Panc1 (cell line): ENCODE data around the gene EML5. TPM values are rescaled to one million over a fixed set of nuclear protein-coding genes. Genes with fewer than 3 reads are reported as not detected.

Source experiments
- ATAC-seq: fragments of 200-7000 bp; cut with Tn5 transposase; 2 replicates; pipeline ENCODE4 v1.9.1; 2020; ENCODE audit warnings: mild to moderate bottlenecking, moderate library complexity
- BruUV-seq: library from RNA; stranded (reverse); fragments of 400-500 nt; replicated peaks from 2 replicates; lab custom pipeline; 2021; lab: Mats Ljungman, UMichigan
- CTCF ChIA-PET: fragments of 300-600 bp; sonication (Branson Sonifier 250); formaldehyde crosslinking; loops from one replicate; lab custom pipeline; 2022; ENCODE audit warnings: antibody characterized with exemption; lab: Charles Lee
- POLR2A ChIA-PET: fragments of 300-600 bp; sonication (Branson Sonifier 250); formaldehyde crosslinking; loops from one replicate; lab custom pipeline; 2022; ENCODE audit warnings: antibody characterized with exemption; lab: Charles Lee
- DNase-seq: peaks from one replicate; pipeline ENCODE4 v3.0.0-alpha.2; 2010; ENCODE audit warnings: low read depth, low spot score
- H3K27ac ChIP-seq: 2 replicates; pipeline ENCODE4 v1.5.1; 2011; ENCODE audit warnings: mild to moderate bottlenecking, low read length, inconsistent platforms
- H3K27me3 ChIP-seq: fragments of 200-500 bp; sonication (Bioruptor generic); 2 replicates; pipeline ENCODE4 v1.6.0; 2014; ENCODE audit warnings: low read length, inconsistent platforms; ENCODE audit not compliant: control insufficient read depth, insufficient read depth
- H3K36me3 ChIP-seq: fragments of 200-500 bp; sonication (Bioruptor generic); 2 replicates; pipeline ENCODE4 v1.5.1; 2014; ENCODE audit warnings: inconsistent platforms, mild to moderate bottlenecking, low read length, moderate library complexity; ENCODE audit not compliant: control insufficient read depth, insufficient read depth
- H3K4me1 ChIP-seq: 2 replicates; pipeline ENCODE4 v1.5.1; 2011; ENCODE audit warnings: inconsistent platforms, mild to moderate bottlenecking, low read length, moderate library complexity; ENCODE audit not compliant: control insufficient read depth, insufficient read depth
- H3K4me3 ChIP-seq, 2 experiments: 2 replicates each; pipeline ENCODE4 v1.5.1; 2011 to 2012; ENCODE audit warnings: low read depth in 2 of 2, low read length in 2 of 2, mild to moderate bottlenecking in 2 of 2, inconsistent platforms in 1 of 2, moderate library complexity in 1 of 2
- H3K9me3 ChIP-seq: fragments of 200-500 bp; sonication (Bioruptor generic); 2 replicates; pipeline ENCODE4 v1.5.1; 2014; ENCODE audit warnings: low read depth, mild to moderate bottlenecking, inconsistent platforms, low read length, moderate library complexity; ENCODE audit not compliant: control insufficient read depth, insufficient read depth
- POLR2AphosphoS5 ChIP-seq: IDR thresholded peaks from 2 replicates; pipeline ENCODE4 v1.6.1; 2012; ENCODE audit warnings: mild to moderate bottlenecking, low read depth, low read length, moderate library complexity
- TCF7L2 ChIP-seq: IDR thresholded peaks from 2 replicates; pipeline ENCODE4 v1.6.1; 2011; ENCODE audit warnings: mild to moderate bottlenecking, low read depth, low read length, inconsistent platforms
- in situ Hi-C: cut with HindIII; loops from 2 replicates; pipeline ENCODE4 v1.10.0; 2016; ENCODE audit warnings: low sequenced_read_pairs, low pct_unique_long_range_greater_than_20kb
- intact Hi-C: fragments of 100-400 bp; cut with micrococcal nuclease; formaldehyde crosslinking; loops from one replicate; pipeline ENCODE4 v1.10.0; 2022; ENCODE audit not compliant: unreplicated experiment
- total RNA-seq: library from RNA; stranded (reverse); gene quantifications from one replicate; pipeline ENCODE4 v1.2.1, GENCODE V29; 2021; ENCODE audit not compliant: unreplicated experiment
- TF ChIP-seq, protein P1 (sequence below), 2 experiments: IDR thresholded peaks; 2 replicates each; pipeline ENCODE4 v1.6.1; 2011 to 2012; ENCODE audit warnings: low read depth in 2 of 2, control low read depth in 1 of 2, low read length in 1 of 2, mild to moderate bottlenecking in 1 of 2, moderate library complexity in 1 of 2; ENCODE audit not compliant: insufficient read depth in 1 of 2
- TF ChIP-seq, protein P2 (sequence below): fragments of 450-650 bp; IDR thresholded peaks from 2 replicates; pipeline ENCODE4 v1.5.1; 2017; ENCODE audit warnings: mild to moderate bottlenecking

Gene EML5
- total RNA-seq, 1 experiment from 2014 or later, result 0.10 TPM

DNA sequence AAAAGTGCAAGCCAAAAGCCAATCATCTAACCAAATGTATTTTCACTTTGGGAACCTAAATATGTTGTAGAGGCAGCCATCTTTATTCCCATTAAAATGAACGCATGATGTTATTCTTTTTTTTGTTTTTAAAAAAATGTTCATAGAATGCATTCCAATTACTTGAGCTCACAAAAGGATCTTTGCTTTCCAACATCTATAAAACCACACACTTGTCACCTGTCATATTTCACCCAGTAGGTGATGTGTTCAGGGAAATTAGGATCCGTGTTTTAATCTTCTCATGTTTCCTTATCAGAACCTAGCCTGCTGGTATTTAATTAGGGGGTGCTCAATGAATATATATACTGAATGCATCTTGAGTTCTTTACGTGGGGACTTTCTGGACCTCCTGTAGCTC, 45.3 kb upstream of the EML5 start:
- intact Hi-C loops, result no loop called here
- DNase-seq (no peak), ATAC-seq (no peak)
- POLR2A ChIA-PET, result no interaction called here
- no peaks in the 10 kb centered on the region for H3K4me1 ChIP-seq
- no peak overlapping the region for H3K27ac ChIP-seq
- in situ Hi-C loops, result no loop called here
- no peaks in the 10 kb centered on the region for H3K27me3 ChIP-seq
- H3K9me3 ChIP-seq, result no peaks in the 10 kb centered on the region
- H3K36me3 ChIP-seq, result no peaks in the 10 kb centered on the region
- no peak overlapping the region for H3K4me3 ChIP-seq
- no TSS peak for BruUV-seq
- CTCF ChIA-PET, result no interaction called here
- TF ChIP-seq TCF7L2, result no peak

DNA sequence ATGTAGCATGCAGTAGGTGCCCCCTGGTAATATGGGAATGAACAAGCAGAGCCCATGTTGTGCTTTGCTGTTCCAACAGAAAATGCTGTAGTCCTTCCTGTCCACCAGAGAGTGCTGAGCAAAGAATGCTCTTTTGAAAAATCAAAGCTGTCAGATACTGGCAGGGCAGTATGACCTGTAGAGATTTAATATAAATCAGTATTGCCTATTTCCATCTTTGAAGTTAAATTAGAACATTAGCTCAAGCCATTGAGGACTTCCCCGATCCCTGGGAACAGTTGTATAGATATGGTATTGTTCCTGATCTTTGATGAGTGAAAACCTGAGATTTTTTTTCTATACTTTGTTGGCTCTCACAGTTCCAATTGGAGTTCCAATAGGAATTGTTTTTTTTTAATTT, 44.7 kb upstream of the EML5 start:
- POLR2A ChIA-PET, result no interaction called here
- intact Hi-C loops, result no loop called here
- in situ Hi-C loops, result no loop called here
- BruUV-seq, result no TSS peak
- no peaks in the 10 kb centered on the region for H3K4me1 ChIP-seq
- H3K36me3 ChIP-seq, result no peaks in the 10 kb centered on the region
- ATAC-seq (no peak), DNase-seq (no peak)
- CTCF ChIA-PET, result no interaction called here
- H3K4me3 ChIP-seq, result no peak overlapping the region
- TF ChIP-seq, protein P1, sequence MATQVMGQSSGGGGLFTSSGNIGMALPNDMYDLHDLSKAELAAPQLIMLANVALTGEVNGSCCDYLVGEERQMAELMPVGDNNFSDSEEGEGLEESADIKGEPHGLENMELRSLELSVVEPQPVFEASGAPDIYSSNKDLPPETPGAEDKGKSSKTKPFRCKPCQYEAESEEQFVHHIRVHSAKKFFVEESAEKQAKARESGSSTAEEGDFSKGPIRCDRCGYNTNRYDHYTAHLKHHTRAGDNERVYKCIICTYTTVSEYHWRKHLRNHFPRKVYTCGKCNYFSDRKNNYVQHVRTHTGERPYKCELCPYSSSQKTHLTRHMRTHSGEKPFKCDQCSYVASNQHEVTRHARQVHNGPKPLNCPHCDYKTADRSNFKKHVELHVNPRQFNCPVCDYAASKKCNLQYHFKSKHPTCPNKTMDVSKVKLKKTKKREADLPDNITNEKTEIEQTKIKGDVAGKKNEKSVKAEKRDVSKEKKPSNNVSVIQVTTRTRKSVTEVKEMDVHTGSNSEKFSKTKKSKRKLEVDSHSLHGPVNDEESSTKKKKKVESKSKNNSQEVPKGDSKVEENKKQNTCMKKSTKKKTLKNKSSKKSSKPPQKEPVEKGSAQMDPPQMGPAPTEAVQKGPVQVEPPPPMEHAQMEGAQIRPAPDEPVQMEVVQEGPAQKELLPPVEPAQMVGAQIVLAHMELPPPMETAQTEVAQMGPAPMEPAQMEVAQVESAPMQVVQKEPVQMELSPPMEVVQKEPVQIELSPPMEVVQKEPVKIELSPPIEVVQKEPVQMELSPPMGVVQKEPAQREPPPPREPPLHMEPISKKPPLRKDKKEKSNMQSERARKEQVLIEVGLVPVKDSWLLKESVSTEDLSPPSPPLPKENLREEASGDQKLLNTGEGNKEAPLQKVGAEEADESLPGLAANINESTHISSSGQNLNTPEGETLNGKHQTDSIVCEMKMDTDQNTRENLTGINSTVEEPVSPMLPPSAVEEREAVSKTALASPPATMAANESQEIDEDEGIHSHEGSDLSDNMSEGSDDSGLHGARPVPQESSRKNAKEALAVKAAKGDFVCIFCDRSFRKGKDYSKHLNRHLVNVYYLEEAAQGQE (IDR thresholded peaks at IDR 0.05; ENCODE audit: insufficient read depth in 1 of 2, low read depth in 2 of 2, low read length in 1 of 2), result no peak
- TF ChIP-seq, protein P2, sequence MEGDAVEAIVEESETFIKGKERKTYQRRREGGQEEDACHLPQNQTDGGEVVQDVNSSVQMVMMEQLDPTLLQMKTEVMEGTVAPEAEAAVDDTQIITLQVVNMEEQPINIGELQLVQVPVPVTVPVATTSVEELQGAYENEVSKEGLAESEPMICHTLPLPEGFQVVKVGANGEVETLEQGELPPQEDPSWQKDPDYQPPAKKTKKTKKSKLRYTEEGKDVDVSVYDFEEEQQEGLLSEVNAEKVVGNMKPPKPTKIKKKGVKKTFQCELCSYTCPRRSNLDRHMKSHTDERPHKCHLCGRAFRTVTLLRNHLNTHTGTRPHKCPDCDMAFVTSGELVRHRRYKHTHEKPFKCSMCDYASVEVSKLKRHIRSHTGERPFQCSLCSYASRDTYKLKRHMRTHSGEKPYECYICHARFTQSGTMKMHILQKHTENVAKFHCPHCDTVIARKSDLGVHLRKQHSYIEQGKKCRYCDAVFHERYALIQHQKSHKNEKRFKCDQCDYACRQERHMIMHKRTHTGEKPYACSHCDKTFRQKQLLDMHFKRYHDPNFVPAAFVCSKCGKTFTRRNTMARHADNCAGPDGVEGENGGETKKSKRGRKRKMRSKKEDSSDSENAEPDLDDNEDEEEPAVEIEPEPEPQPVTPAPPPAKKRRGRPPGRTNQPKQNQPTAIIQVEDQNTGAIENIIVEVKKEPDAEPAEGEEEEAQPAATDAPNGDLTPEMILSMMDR, result no peak
- no peak for TF ChIP-seq POLR2AphosphoS5
- no peaks in the 10 kb centered on the region for H3K27me3 ChIP-seq
- H3K9me3 ChIP-seq, result no peaks in the 10 kb centered on the region
- H3K27ac ChIP-seq, result no peak overlapping the region

DNA sequence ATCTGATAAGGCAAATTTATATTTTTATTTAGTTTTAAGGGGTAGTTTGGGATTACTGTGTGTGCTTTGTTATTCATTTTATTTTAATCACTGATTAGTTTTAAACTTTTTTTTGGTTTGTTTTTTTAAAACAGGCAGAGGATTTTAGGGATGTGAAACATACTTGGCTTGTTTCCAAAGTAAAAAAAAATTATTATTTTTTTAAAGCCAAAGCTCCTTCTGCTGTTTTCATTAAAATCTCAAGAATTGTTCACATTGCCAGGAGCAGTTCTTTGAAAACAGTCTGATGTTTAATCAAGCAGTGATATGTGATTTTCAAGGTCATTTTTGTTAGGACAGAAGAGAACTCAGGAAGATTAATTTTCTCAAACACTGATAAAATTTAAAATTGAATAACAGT, 42.9 kb upstream of the EML5 start:
- ATAC-seq (no peak), DNase-seq (no peak)
- ChIA-PET POLR2A (no interaction called here), CTCF (no interaction called here)
- H3K4me3 ChIP-seq, result no peak overlapping the region
- H3K4me1 ChIP-seq, result no peaks in the 10 kb centered on the region
- TF ChIP-seq, protein P1 (IDR thresholded peaks at IDR 0.05; ENCODE audit: insufficient read depth in 1 of 2, low read depth in 2 of 2, low read length in 1 of 2), result no peak
- TF ChIP-seq POLR2AphosphoS5, result no peak
- no peaks in the 10 kb centered on the region for H3K9me3 ChIP-seq
- intact Hi-C loops, result no loop called here
- no peaks in the 10 kb centered on the region for H3K27me3 ChIP-seq
- no TSS peak for BruUV-seq
- no peak overlapping the region for H3K27ac ChIP-seq
- in situ Hi-C loops, result no loop called here
- H3K36me3 ChIP-seq, result no peaks in the 10 kb centered on the region
